Measurements from ENCODE around the gene ASPN. TPM values are rescaled to one million over a fixed set of nuclear protein-coding genes. Genes with fewer than 3 reads are reported as not detected.
"Not testable (repeated sequence)": the region's sequence is repeated elsewhere in the genome, so short reads cannot be mapped to it uniquely, and the experiment has no call there.

ASPN gene
- total RNA-seq, 8 experiments from 2014 or later = 0.11 to 312 (median 25.0) TPM; not detected in 1

DNA sequence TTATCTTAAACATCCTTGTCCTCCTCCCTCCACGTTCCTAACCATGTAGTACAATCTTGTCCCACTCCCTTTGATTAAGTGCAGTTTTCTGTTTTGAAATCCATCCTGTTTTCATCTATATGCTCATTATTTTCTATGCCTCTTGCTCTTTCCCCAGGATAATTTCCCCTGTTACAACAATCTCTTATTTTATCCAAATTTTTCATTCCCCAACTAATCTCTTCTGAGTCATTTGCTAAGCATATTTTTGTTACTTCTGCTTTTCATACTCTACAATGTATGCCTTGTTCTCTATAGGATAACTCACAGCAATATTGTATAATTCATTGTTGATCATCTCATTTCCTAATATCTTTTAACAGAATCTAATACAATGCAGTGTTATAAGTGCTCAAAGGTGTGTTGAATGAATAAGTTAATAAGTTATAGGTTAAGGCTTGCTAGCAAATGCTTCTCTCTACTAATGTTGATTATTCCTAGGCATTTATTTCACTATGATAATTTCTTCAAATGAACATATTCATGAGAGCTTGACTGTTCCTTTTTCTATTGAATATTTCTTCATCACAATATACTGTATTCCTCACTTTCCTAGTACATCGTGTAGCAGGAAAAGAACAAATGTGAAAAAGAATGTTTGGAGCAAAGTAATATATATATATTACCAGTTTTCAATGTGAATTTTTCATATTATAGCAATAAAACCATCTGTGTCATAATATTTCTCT is 59.5 kb downstream of the ASPN start:
- no peak overlapping the region for H3K27ac ChIP-seq
- ATAC-seq (replicated peaks in 6 of 8) = peak in 3 of 8 experiments; percentile 33 to 51 (median 46)
- in situ Hi-C loops (cut with MboI; ENCODE audit: low pct_unique_long_range_greater_than_20kb in 2 of 9, low sequenced_read_pairs in 9 of 9, unreplicated experiment in 9 of 9) = no loop called here
- H3K4me3 ChIP-seq = no peak overlapping the region
- peaks cover 3 to 7% of the 10 kb centered on the region in 2 donors for H3K4me1 ChIP-seq (replicated peaks in 1 of 2)
- WGBS, 10 experiments = 5 to 100% (median 60%) methylated on average over 1 to 2 of the region's 2 CpGs

DNA sequence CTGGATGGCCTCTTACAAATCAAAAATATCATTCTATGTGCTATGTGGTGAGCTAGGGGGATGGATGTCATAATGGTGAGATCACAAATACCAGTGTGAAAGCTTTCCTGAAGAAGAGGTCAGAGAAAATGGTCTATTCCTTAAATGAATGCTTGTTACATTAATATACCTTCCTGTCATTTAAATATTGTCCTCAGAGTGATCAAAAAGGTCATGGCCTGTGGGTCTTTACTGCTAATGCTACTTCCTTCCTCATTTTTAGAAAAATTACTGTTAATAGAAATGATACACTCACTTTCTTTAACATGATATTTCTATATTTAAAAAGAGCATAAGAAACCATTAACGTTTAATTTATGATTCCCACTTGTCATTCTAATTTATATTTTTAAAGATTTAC is 67.7 kb downstream of the ASPN start:
- in situ Hi-C loops (cut with MboI; ENCODE audit: low pct_unique_long_range_greater_than_20kb in 2 of 9, low sequenced_read_pairs in 9 of 9, unreplicated experiment in 9 of 9) = no loop called here
- 0 to 100% (median 76%) methylated on average over 1 of the region's 1 CpG; no CpG with 5 or more reads in 2 of the 10 experiments for WGBS, 10 experiments
- Histone ChIP-seq H3K4me3 (no peak overlapping the region), H3K27ac (no peak overlapping the region), H3K4me1 (replicated peaks in 1 of 2) (no peaks in the 10 kb centered on the region)
- no peak for ATAC-seq (replicated peaks in 6 of 8)

DNA sequence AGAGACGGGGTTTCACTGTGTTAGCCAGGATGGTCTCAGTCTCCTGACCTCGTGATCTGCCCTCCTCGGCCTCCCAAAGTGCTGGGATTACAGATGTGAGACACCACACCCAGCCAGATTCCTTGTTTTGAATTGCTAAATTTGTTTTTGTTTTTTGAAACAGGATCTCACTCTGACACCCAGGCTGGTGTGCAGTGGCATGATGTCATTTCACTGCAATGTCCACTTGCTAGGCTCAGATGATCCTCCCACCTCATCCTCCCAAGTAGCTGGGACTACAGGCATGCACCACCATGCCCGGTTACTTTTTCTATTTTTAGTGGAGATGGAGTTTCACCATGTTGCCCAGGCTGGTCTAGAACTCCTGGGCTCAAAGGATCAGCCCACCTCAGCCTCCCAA is 71.1 kb downstream of the ASPN start:
- H3K27ac ChIP-seq; in situ Hi-C loops (cut with MboI; ENCODE audit: low pct_unique_long_range_greater_than_20kb in 2 of 9, low sequenced_read_pairs in 9 of 9, unreplicated experiment in 9 of 9); H3K4me3 ChIP-seq; H3K4me1 ChIP-seq (replicated peaks in 1 of 2): not testable (repeated sequence)
- peak in 3 of 8 experiments; percentile 95 to 98 (median 97) for ATAC-seq (replicated peaks in 6 of 8)
- WGBS, 10 experiments = 0 to 100% (median 80%) methylated on average over 1 to 4 of the region's 4 CpGs; no CpG with 5 or more reads in 3 of the 10 experiments

DNA sequence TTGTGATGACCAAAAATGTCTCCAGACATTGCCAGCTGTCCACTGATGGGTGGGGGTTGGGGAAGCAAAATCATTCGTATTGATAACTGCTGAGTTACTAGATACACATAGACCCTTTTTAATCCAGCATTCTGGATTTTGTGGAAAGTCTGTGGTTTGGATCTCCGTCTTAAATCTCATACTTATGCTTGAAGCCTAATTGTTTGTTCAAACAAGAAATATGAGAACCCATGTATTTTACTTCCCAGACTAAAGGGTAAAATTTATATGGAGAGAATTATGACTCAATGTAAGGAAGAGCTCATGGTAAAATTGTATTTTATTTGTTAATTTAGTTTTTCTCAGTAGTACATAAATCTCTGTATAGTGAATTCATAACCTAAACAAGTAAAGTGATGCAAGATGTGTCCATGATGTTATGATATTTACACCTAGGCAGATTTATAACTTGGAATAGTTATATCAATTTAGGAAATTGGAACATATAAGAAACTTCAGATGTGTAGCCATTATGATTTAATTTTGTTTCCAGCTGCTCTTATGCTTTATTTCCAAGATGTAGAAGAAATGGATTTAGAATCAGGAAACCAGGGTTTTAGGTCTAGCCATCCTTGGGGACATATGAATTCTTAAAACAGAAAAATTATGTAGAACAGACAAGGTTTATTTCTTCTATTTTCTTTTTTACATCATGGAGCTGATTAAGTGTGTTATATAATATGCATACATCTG is 73.4 kb downstream of the ASPN start:
- in situ Hi-C loops (cut with MboI; ENCODE audit: low pct_unique_long_range_greater_than_20kb in 2 of 9, low sequenced_read_pairs in 9 of 9, unreplicated experiment in 9 of 9) = no loop called here
- H3K4me3 ChIP-seq = no peak overlapping the region
- H3K4me1 ChIP-seq (replicated peaks in 1 of 2) = no peaks in the 10 kb centered on the region
- 70 to 100% (median 90%) methylated on average over 1 to 2 of the region's 2 CpGs; no CpG with 5 or more reads in 1 of the 10 experiments for WGBS, 10 experiments
- H3K27ac ChIP-seq = no peak overlapping the region
- no peak for ATAC-seq (replicated peaks in 6 of 8)

DNA sequence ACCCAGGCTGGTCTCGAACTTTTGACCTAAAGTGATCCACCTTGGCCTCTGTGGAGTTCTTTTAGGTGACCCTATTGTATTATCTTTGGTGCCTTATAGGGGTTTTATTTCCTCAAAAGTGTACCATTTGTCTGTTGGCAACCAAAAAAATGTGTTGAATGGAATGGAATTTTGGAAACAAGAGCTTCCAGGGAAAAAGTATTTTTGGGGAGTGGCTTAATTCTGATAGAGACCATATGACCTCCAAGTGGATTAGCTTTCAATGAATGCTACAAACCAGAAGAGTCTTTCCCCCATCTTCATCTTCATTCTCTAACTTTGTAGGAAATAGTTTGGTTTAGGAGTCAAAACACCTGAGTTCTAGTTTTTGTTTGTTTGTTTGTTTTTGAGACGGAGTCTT is 74.5 kb downstream of the ASPN start:
- Histone ChIP-seq H3K27ac (no peak overlapping the region), H3K4me3 (no peak overlapping the region), H3K4me1 (replicated peaks in 1 of 2) (no peaks in the 10 kb centered on the region)
- 72 to 100% (median 91%) methylated on average over 1 to 2 of the region's 2 CpGs; no CpG with 5 or more reads in 4 of the 10 experiments for WGBS, 10 experiments
- no peak for ATAC-seq (replicated peaks in 6 of 8)
- in situ Hi-C loops (cut with MboI; ENCODE audit: low pct_unique_long_range_greater_than_20kb in 2 of 9, low sequenced_read_pairs in 9 of 9, unreplicated experiment in 9 of 9) = no loop called here

DNA sequence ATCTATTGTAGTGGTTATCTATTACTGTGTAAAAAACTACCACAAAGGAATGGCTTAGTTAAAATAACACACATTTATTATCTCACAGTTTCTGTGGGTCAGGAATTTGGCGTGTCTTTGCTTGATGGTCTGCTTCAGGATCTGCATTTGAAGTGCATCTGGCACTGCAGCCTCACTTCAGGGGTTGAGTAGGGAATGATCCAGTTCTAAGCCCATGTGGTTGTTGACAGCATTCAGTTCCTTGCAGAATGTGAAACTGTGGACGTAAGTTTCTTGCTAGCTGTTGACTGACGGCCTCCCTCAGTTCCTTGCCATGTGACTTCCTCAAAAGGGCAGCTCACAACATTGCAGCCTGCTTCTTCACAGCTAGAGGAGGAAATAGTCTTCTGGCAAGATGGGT is 75.8 kb downstream of the ASPN start:
- no peaks in the 10 kb centered on the region for H3K4me1 ChIP-seq (replicated peaks in 1 of 2)
- peak in 2 of 8 experiments; percentile 6 to 17 for ATAC-seq (replicated peaks in 6 of 8)
- H3K4me3 ChIP-seq = no peak overlapping the region
- in situ Hi-C loops (cut with MboI; ENCODE audit: low pct_unique_long_range_greater_than_20kb in 2 of 9, low sequenced_read_pairs in 9 of 9, unreplicated experiment in 9 of 9) = no loop called here
- no peak overlapping the region for H3K27ac ChIP-seq
- 40 to 100% (median 62%) methylated on average over 1 to 3 of the region's 3 CpGs; no CpG with 5 or more reads in 2 of the 10 experiments for WGBS, 10 experiments

Other genes with a start within 250 kb of the ASPN start
- gene IARS1, start 188.8 kb downstream of the ASPN start, total RNA-seq = 100 to 1,000 TPM; 127 to 240 (median 200) TPM
- 10 to 100 TPM; 17.2 to 77.0 (median 29.5) TPM for gene NOL8, start 157.2 kb downstream of the ASPN start, total RNA-seq
- 10 to 100 TPM in 2 of 8 experiments, 1 to 10 TPM in 6; 1.7 to 22.3 (median 5.0) TPM for gene CENPP, start 156.6 kb downstream of the ASPN start, total RNA-seq
- gene OGN, start 77.9 kb downstream of the ASPN start, total RNA-seq = 10 to 100 TPM in 1 of 8 experiments, 1 to 10 TPM in 3, under 1 TPM in 4; 0.16 to 69.8 (median 1.7) TPM
- 10 to 100 TPM in 2 of 8 experiments, 1 to 10 TPM in 2, under 1 TPM in 4; 0.08 to 16.3 (median 4.2) TPM for gene OMD, start 58.0 kb downstream of the ASPN start, total RNA-seq
- 10 to 100 TPM in 3 of 8 experiments, 1 to 10 TPM in 1, under 1 TPM in 4; 0.16 to 20.3 (median 4.3) TPM for gene ECM2, start 53.5 kb upstream of the ASPN start, total RNA-seq
- gene IPPK, start 187.6 kb upstream of the ASPN start, total RNA-seq = 10 to 100 TPM in 3 of 8 experiments, 1 to 10 TPM in 5; 5.5 to 22.3 (median 9.6) TPM

Data from motor neuron (in vitro differentiated cells).